Stimulated activated CD8-positive, alpha-beta memory T cell treated with anti-CD3 and anti-CD28 coated beads, Interleukin-12 subunit alpha, Interleukin-12 subunit beta, amount 100 ng/mL, for 24 hours (primary cell): ENCODE data around the gene DEXI.
A peak's percentile ranks its signal among the peaks of the same experiment; 100 is the strongest.
"Not testable (repeated sequence)": the region's sequence is repeated elsewhere in the genome, so short reads cannot be mapped to it uniquely, and the experiment has no call there.

ENCODE experiments used
- DNase-seq: peaks from one replicate; pipeline ENCODE4 v3.0.0-alpha.2; 2020; ENCODE audit errors: extremely low read depth

DEXI gene

GRCh38 chr16:10968498-10968897 is 26.2 kb upstream of the DEXI start:
- DNase-seq: no peak

DNA sequence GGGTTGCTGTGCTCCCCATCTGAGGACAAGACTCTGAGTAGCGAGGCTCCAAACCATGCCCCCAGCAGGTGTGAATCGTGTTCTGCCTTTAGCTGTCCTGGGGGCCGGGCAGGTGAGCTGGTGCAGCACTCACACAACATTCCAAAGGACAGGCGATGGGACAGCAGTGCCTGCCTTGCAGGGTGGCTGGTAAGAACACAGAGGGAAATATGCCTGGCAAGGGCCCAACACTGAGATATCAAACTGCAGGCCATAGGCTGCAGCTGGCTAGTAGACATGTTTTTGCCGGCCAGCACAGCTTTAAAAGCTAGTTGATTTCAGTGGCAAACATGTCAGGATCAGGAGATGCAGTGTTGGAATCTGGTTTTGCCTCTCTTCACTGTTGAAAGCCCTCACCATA is 25.7 kb upstream of the DEXI start:
- DNase-seq: no peak

DNA sequence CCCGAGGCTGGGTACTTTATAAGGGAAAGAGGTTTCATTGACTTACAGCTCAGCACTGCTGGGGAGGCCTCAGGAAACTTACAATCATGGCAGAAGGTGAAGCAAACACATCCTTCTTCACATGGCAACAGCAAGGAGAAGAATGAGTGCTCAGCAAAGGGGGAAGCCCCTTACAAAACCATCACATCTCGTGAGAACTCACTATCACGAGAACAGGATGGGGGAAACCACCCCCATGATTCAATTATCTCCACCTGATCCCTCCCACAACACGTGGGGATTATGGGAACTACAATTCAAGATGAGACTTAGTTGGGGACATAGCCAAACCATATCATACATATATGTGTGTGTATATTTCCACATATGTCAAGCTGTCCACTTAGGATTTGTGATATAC is 24.3 kb upstream of the DEXI start:
- not testable (repeated sequence) for DNase-seq

- no peak for DNase-seq
These were observed 23.9 kb upstream of the DEXI start for GRCh38 chr16:10966129-10966528.

- DNase-seq: no peak
These were observed 23.3 kb upstream of the DEXI start for GRCh38 chr16:10965440-10966061.

- DNase-seq: no peak
These were observed 22.6 kb upstream of the DEXI start for GRCh38 chr16:10964891-10965326.

- DNase-seq: no peak
These were observed 22.0 kb upstream of the DEXI start for GRCh38 chr16:10964039-10964890.

DNA sequence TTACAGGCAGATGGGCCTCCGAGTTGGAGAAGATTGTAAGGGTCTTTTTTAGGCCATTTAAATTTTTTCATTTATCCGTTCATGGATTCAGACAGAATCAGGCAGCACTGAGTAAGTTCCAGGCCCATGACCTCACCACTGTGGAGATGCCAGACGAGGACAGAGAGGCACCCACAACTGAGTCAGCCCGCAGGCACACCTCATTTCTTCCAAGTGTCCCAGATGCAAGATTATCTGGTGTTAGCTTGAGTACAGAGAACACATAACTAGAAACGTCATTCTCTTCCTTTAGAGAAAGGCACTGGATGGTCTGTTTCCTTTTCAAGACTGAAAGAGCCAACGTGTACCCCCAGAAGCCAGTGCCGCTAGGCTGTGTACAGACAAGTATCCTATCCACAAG is 19.0 kb upstream of the DEXI start:
- no peak for DNase-seq

DNA sequence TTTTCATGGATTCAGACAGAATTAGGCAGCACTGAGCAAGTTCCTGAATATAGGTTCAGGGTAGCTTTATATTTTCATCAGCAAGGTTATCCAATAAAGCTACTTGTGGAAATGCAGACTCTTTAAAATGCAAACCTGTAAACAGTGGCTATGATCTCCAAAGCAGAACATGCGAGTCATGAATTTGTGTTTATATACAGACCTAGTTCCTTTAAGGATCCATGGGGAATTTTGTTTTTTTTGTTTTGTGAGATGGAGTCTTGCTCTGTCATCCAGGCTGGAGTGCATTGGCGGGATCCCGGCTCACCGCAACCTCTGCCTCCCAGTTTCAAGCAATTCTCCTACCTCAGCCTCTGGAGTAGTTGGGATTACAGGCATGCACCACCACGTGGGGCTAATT is 16.9 kb upstream of the DEXI start:
- DNase-seq: no peak

DNA sequence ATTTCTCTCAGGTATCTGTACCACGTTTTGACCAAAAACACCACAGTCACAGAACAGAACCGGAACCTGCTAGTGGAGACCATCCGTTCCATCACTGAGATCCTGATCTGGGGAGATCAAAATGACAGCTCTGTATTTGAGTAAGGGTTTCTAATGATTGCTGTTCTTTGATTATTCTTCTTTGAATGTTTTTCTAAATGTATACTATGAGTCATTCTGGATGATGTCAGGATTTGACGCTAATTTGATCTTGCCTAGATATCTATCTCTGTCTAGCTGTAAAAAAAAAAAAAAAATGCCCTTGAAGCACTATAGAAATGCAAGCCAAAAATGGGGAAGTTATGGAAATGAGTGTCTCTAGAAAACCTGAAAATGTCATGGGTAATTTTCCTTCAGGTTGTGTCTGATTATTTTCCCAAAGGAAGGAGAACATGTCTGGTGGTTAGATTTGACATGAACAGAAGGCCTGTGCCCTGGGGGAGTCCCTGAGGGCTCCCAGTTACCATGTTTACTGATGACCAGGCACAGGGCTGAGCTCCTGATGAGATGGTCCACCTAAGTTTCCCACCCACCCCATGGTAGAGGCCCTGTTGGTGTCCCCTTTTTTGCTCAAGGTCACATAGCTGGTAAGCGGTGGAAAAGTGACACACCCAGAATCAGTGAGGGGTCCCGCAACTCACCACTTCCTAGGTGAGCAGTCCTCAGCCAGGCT is 15.7 kb upstream of the DEXI start:
- no peak for DNase-seq

DNA sequence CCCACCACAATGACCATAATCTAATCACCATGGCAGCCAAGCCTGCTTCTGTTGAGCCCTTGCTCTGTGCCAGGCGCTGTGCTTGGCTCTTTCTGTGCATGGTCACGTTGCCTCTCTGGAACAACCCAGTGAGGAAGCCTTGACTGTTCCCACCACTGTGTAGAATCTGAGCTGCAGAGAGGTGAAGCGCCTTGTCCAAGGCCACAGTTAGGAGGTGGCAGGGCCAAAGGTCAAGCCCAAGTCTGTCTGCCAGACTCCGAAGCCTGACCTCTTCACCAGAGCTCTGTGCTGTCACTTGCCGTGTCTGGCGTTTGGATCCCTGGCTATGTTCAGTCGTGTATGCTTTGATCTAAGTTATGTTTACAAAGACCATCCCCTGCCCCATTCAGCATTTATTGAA is 12.6 kb upstream of the DEXI start:
- no peak for DNase-seq

- no peak for DNase-seq
These were observed 8.8 kb upstream of the DEXI start for GRCh38 chr16:10951026-10951425.

GRCh38 chr16:10950393-10950792 is 8.1 kb upstream of the DEXI start:
- DNase-seq: no peak

DNA sequence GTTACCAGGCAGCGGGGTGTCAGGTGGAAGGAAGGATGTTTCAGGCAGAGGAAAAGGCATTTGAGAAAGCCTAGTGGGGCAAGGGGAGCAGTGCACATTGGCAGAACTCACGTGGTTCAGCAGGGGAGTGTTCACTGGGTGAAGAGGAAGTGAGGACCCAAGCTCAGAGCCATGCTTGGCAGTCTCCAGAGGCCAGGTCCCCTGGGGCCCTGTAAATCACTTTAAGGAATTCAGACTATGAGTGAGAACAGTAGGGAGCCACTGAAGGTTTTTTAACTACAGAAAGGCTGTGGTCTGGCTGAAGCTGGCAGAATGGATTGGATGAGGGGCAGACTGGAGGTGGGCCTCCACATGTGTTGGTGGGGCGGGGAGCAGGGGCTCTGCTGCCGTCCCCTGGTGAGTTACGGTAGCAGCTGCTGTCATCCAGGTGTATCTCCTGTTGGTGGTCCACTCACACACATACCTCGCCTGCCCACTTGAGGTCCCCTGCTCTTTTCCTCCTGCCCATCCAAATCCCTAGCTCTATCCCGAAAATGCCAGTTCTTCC is 7.2 kb upstream of the DEXI start:
- no peak for DNase-seq

DNA sequence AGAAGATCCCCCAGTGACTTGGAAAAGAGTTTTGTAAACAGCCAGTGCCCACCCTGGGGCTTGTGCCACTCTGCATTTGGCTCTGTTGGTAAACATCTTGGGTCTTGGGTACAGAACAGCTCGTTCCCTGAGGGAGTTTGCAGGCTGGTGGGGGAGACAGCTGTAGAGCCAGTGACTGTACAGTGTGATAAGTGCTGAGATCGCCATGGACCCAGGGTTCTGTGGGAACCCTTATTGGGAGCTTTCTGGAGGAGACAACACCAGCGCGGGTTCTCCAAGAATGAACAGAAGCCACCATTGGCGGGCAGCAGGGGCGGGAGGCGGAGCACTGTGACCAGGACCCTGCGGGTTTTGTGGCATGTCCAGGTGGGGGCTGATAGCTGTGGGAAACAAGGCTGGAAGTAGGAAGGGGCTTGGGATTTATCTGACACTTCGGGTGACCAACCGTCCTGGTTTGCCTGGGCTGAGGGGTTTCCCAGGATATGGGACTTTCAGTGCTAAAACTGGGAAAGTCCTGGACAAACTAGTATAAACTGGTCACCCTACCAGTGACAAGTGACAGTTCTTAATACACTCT is 5.0 kb upstream of the DEXI start:
- no peak for DNase-seq

- DNase-seq: no peak
These were observed 4.0 kb upstream of the DEXI start for GRCh38 chr16:10946308-10946707.

DNA sequence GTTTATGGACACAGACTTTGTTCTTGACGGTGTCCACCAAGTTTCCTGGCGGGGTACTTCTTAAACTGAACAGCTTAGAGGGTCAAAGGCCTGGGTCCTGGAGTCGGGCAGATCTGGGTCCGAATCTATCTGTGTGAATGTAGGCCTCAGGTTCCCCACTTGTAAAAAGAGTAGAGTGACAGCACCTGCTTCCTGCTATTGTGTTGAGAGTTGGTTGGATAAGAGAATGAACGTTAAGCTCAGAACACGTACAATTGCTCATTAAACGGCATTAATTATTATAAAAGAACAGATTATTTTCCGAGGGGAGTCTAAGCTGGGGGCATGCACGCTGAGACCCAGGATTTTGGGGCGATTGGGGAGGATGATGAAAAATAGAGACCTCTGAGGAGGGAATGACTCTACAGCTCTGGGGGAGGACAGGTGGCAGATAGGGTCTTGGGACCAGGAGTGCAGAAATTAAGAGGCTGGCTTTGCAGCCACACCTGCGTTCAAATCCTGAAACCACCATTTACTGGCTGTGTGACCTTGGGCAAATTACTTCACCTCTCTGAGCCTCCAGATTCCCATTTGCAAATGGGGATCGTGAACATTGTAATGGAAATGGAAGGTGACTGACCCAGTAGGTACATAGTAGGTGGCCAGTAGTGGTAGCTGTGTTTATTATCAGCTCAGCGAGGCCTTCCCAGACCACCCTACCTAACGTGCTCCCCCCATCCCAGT is 3.0 kb upstream of the DEXI start:
- DNase-seq: no peak

- peak; percentile 84 for DNase-seq
These were observed 2.2 kb upstream of the DEXI start, which contains the start of gene CLEC16A for GRCh38 chr16:10944249-10945064. Gene CLEC16A (plus strand): TSS chr16:10944564. CDS start chr16:10944718, 154 bp downstream.

GRCh38 chr16:10943064-10943353 is 741 bp upstream of the DEXI start:
- DNase-seq: no peak

DNA sequence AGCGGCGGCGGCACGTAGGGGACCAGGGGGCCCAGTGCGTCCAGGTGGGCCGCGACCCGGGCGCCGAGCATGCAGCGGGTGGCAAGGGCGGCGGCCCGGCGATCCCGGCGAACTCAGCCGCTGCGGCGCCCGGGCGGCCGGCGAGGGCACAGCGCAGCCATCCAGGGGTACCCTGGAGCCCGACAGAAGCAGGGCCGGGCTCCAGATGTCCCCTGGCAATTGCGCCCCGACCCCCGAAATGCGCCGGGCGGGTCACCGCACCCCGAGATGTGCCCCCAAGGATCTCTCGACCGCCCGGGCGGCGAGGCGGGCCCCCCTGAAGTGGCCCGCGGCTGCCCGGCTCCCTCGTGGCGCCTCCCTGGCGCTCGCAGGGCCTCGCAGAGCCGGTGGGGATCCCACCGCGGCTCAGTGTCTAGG is 325 bp downstream of the DEXI start:
- DNase-seq: not testable (repeated sequence)
